Right renal pelvis (tissue), 4 donors: ENCODE data around the gene NFATC4. TPM values are rescaled to one million over a fixed set of nuclear protein-coding genes. Genes with fewer than 3 reads are reported as not detected.
"Not testable (repeated sequence)": the region's sequence is repeated elsewhere in the genome, so short reads cannot be mapped to it uniquely, and the experiment has no call there.

ENCODE experiments used
- DNase-seq, 4 donors: peaks; one replicate each; pipeline ENCODE4 v3.0.0-alpha.2; 2013; ENCODE audit warnings: low read depth in 4 of 4, low spot score in 3 of 4, missing footprints in 1 of 4
- polyA plus RNA-seq, 4 donors: library from polyadenylated mRNA; unstranded; fragments of 120-200 nt; gene quantifications; one replicate each; pipeline ENCODE4 v1.2.1, GENCODE V29; 2013; ENCODE audit not compliant: insufficient read length in 4 of 4

Gene NFATC4
- 10 to 100 TPM; 60.9 to 74.3 (median 64.2) TPM for polyA plus RNA-seq

DNA sequence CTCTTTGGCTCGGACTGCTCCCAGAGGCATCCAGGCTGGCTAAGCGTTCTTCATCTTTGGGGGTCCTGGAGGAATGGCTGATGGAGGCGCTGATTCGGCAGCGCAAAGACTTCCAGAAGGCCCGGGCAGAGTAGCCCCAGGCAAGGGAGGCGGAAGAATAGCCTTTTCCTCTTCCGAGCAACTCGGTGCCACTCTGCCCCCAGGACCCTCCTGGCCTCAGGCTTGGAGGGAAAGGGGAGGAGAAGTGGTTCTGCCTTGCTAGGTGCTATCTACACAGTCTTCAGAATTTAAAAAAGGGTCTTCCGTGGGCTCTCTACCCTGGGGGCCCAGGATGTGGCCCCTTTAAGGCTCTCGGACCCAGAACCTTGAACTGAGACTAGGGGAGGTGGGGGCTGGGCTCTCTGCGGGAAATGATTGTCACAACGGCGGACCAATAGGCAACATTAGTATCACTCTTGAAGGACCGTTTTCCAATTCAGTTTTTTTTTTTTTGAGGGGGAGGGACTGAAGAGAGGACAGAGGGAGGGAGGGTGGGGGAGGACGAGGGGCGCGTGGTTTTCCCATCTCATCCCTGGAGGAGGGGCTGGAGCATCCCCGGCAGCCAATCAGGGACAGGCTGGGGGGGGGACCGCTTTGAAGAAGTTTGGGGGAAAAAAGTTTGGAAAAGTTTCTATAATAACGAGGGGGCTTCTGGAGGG lies at the start of gene NFATC4:
NFATC4 (plus strand) TSS at position 671 of the 698 bp plus-strand sequence. CDS start 157 bp downstream, outside the sequence.
- DNase-seq, result peak; percentile 78 to 91 (median 88)

DNA sequence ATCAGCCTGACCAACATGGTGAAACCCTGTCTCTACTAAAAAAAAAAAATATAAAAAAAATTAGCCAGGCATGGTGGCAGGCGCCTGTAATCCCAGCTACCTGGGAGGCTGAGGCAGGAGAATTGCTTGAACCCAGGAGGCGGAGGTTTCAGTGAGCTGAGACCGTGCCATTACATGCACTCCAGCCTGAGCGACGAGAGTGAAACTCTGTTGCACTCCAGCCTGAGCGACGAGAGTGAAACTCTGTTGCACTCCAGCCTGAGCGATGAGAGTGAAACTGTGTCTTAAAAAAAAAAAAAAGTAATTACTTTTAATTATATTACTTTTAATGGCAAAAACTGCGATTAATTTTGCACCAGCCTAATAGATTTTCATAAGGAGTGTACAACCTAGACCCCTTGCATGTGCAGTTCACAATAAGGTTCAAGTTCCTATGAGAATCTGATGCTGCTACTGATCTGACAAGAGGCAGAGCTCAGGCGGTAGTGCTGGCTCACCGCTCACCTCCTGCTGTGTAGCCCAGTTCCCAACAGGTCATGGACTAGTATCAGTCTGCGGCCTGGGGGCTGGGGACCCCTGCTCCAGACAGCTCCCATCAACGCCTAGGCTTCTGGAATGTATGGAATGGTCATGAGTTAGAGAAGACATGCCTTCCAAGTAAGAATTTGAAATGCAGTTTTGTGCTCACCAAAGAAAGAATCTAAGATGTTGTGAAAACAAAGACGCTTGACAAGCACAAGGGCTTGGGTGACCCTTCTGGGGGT lies 46.6 kb upstream of the NFATC4 start:
- no peak for DNase-seq

DNA sequence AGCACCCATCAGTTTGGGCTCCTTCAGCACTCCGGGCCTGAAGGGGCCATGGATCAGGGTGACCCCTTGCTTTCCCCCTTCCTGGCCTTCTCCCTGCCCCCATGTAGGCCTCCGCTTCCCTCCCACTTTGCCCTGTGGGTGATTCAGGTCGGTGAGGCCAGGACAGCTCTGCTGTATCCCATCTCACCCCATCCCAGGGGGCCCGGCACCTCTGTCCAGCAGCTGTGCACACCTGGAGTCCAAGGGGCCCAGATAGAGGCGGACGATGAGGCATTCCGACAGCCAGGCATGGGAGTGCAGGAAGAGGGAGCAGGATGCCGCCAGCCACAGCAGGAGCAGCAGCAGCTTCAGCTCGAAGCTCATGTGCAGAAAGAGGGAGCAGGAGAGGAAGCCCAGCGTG lies 45.3 kb upstream of the NFATC4 start:
- DNase-seq, result no peak

- DNase-seq, result no peak
These were observed 44.6 kb upstream of the NFATC4 start for GRCh38 chr14:24323341-24323740.

- DNase-seq, result no peak
These were observed 44.0 kb upstream of the NFATC4 start for GRCh38 chr14:24324024-24324423.

DNA sequence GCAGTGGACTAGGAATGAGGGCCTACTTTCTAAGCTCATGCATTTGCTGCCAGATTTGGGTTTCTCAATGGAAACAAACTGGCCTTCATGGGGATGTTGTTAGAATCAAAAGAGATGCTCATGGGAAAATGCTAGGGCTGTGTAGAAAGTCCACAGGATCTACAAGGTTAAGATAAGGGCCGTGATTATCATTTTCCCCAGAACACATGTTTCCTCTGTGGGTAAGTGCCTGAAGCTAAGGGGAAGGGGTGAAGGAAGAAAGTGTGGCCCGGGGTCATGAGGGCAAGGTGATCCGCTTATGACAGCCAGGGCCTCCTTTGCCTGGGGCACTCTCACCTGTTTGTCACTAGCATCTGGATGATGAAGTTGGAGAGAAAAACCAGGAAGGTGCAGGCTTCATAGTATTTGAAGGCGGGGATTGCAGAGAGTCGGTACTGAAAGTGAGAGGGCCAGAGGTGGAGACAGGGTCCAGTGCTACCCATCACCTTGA lies 42.9 kb upstream of the NFATC4 start:
- DNase-seq, result no peak

- DNase-seq, result no peak
These were observed 42.0 kb upstream of the NFATC4 start for GRCh38 chr14:24325963-24326362.

- DNase-seq, result no peak
These were observed 40.7 kb upstream of the NFATC4 start for GRCh38 chr14:24327303-24327702.

DNA sequence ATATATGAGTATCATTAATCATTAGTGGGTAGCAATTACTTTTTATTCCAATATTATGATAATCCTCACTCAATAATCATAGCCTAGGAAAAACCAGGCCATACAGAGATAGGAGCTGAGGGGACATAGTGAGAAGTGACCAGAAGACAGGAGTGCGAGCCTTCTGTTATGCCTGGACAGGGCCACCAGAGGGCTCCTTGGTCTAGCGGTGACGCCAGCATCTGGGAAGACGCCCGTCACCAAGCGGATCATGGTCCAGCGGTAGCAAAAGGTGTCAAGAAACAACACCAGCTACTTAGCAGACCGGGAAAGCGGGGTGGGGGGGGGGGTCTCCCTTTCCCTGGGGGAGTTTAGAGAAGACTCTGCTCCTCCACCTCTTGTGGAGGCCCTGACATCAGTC lies 40.1 kb upstream of the NFATC4 start:
- DNase-seq, result not testable (repeated sequence)

- no peak for DNase-seq
These were observed 38.8 kb upstream of the NFATC4 start for GRCh38 chr14:24329073-24329663.

DNA sequence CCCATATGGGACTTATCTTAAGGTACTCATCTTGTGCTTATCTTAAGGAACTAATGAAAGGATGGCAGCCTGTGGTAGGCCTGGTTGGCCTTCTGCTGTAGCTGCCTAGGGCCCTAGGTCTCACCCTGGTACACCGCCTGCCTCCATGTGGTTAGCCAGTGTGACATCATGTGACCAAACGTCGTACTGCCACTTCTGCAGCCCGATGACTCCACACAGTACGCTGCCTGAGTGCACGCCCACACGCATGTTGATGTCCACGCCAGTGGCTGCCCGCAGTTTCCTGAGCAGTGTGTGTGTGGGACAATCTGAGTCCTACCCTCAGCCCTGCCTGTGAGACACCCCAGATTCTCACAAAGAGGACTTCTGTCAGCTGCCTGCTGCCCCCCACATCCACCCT lies 38.2 kb upstream of the NFATC4 start:
- DNase-seq, result no peak

GRCh38 chr14:24330973-24331674 lies 36.9 kb upstream of the NFATC4 start:
- DNase-seq, result no peak

- no peak for DNase-seq
These were observed 36.2 kb upstream of the NFATC4 start for GRCh38 chr14:24331731-24332267.

DNA sequence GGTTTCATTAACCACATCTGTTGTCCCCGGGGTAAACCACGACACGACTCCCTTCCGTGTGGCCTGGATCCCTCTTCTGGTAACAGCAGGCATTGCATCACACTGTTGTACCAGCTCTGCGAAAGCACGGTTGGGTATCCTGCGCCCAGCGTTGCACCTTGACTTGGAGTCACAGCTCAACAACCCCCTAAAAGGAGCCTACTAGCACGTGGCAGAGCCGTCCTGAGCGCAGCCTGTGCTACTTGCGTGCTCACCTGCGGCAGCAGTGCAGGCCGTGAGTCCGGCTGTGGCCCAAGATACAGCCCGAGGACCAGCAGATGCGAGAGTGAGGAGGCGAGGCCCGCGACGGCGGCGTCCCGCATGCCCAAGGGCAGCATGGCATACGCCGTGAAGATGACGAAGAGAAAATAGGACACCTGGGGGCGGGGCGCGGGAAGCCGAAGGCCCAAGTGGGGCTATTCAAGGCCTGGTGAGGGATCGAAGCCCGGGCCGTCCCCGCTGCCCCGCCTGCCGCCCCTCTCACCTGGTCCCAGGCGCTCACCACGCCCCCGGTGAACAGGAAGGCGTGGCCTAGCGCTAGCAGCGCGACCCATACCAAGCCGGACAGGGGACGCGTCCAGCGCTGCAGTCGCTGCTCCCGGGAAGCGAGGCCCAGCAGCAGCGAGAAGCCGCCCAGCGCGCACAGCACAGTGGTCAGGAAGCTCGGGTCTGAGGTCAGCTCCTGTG lies 35.6 kb upstream of the NFATC4 start:
- no peak for DNase-seq

DNA sequence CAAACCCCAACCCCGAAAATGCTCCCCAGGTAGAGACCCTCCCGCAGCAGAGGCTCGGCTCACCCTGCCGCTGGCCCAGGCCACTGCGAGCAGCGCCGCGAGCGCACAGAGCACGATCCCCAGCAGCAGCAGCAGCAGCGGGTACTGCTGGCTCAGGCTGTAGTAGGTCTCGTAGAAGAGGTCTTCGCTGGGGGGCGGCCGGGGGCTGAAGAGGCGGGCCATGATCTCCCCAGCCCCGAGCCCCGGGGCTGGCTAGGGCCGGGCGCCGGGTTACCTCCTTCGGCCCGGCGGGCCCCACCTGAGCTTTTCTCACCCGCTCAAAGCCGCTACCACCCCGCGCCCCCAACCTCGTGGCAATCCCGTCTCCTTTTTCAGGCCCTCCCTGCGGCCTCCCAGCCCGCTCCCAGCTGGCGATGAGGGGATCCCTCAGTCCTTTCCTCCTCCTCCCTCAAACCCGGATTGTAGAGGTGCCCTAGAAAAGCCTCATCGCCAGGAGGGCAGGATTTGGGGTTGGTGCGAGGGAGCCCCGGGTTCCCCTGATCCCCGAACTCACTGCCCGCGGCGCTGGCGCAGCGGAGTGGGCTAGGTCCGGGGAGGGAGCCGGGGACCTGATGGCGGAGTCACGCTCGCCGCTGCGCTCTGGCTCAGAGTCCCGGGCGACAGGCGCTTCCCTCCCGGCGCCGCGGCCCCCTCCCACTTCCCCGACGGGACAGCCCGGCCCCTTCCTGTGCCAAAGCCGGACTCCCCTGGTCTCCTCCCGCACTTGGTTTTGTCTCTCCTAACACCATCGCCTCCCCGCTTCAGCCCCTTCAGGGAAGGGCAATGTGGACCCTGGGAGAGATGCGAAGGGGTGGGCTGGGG lies 33.3 kb upstream of the NFATC4 start, which contains the start of gene ADCY4:
ADCY4 (minus strand) TSS at position 641 of the 861 bp plus-strand sequence; CDS start at position 222, 419 bp downstream.
- DNase-seq, result no peak

DNA sequence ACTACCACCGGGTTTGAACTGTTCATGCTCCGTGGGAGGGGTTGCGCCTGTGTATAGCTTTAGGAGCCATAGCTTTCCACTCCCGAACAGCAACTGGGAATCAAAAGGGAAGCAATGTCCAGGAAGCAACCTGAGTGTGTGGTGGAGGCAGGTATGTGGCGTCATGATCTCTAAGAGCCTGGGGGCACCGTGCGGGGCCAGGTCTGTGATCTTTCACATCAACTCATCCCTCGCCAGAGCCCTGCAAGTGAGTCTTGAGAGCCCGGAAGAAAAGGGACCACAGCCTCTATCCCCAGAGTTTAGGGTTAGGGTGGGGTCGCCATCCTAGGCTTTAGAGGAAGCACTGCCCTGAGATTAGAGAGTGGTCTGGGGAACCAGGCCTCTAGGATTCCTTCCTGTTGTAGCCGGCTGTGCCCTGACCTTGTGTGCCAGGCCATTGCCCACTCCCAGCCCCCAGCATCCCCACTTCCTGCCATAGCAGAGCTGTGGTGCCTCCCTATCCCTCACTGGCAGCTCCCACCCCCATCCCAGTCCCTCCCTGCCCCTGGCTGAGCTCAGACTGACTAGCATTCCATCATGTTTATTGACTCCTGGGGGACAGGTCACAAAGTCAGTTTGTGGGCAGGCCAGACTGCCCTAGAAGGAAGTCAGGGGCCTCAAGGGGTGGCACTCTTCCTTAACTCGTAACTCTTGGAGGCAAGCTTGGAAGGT lies 32.4 kb upstream of the NFATC4 start:
- no peak for DNase-seq

DNA sequence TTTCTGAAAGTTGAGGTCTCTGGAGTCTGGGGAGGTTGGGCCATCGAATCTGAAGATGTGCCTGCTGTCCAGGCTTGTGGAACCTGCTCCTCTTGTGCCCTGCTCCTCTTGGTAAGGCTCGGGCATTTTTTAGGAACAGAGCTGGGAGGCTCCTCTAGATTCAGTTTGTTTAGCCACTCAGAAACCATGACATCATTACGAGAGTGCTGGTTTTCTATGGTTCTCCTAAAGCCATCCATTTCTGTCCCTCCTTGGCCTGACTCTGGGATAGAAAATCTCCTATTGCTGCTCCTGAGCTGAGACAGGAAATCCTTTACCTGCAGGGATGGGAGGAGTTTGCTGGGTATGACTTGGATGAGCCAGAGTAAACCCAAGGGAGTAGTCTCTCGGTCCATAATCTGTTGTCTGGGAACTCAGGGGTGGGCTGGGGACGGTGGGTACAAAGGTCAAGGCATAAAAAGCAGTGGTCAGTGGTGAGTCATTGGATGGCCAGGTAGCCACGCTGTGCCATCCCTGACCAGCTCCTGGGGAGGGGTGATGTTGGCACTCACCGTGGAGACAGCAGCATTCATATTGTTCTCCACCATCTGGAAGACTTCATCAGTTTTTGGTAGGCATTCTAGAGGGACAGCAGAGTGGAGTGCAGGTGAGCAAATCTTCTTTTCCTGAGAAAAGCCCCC lies 30.7 kb upstream of the NFATC4 start:
- DNase-seq, result no peak

DNA sequence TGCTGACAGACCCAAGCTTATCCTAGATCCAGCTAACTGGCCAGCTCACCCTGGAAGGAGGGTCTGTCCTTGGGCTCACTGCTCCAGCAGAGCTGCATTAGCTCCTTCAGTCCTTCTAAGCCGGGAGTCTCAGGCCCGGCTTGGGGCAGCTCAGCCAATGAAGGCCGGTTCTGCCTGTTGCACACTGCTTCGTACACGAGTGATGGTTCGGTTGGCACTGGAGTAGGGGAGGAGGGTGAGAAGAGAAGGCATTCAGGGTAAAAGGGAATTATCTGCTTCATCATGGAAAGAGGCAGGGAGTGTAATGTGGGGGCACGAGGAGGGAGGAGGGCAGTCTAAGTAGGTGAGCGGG lies 30.2 kb upstream of the NFATC4 start:
- DNase-seq, result no peak
